H1 (cell line): ENCODE data around the gene PKD1L1. TPM values are rescaled to one million over a fixed set of nuclear protein-coding genes. Genes with fewer than 3 reads are reported as not detected.

ENCODE experiments used
- CTCF ChIA-PET: fragments of 300-600 bp; sonication (Branson Sonifier 250); formaldehyde crosslinking; loops from one replicate; lab custom pipeline; 2021; ENCODE audit not compliant: partially characterized antibody; lab: Charles Lee
- POLR2A ChIA-PET: fragments of 300-600 bp; sonication (Branson Sonifier 250); formaldehyde crosslinking; loops from one replicate; lab custom pipeline; 2021; ENCODE audit warnings: inconsistent platforms; ENCODE audit not compliant: partially characterized antibody; lab: Charles Lee
- DNase-seq, 2 experiments: peaks; one replicate each; pipeline versions ENCODE4 v3.0.0 to v3.0.0-alpha.2; 2010 to 2022; ENCODE audit warnings: low spot score in 2 of 2, low read depth in 1 of 2, mixed read lengths in 1 of 2
- FAIRE-seq: peaks from 2 replicates; lab custom pipeline; 2011; peaks lifted over from hg19 to GRCh38; lab: Jason Lieb, UNC
- H2AFZ ChIP-seq: 2 replicates; pipeline ENCODE4 v1.8.1; 2012; ENCODE audit warnings: low read length, inconsistent platforms
- H2AK5ac ChIP-seq: 2 replicates; pipeline ENCODE4 v1.6.1; 2013; ENCODE audit warnings: low read depth, low read length
- H2BK120ac ChIP-seq: replicated peaks from 2 replicates; pipeline ENCODE3; 2013; ENCODE audit warnings: low read depth, low read length, inconsistent platforms
- H2BK12ac ChIP-seq: 2 replicates; pipeline ENCODE4 v1.6.1; 2013; ENCODE audit warnings: low read depth, low read length
- H2BK15ac ChIP-seq: 2 replicates; pipeline ENCODE4 v1.6.1; 2013; ENCODE audit warnings: low read length
- H2BK20ac ChIP-seq: 2 replicates; pipeline ENCODE4 v1.6.1; 2013; ENCODE audit warnings: low read length
- H2BK5ac ChIP-seq: 2 replicates; pipeline ENCODE4 v1.6.1; 2013; ENCODE audit warnings: low read depth, low read length
- H3K14ac ChIP-seq: 2 replicates; pipeline ENCODE4 v1.6.1; 2013; ENCODE audit warnings: inconsistent platforms; ENCODE audit not compliant: insufficient read length
- H3K18ac ChIP-seq: 2 replicates; pipeline ENCODE4 v1.6.1; 2013; ENCODE audit warnings: low read length; ENCODE audit errors: extremely low read depth
- H3K23ac ChIP-seq: 2 replicates; pipeline ENCODE4 v1.6.1; 2013; ENCODE audit warnings: inconsistent platforms; ENCODE audit not compliant: insufficient read length
- H3K23me2 ChIP-seq: 2 replicates; pipeline ENCODE4 v1.6.1; 2013; ENCODE audit warnings: low read depth, low read length
- H3K27ac ChIP-seq: 2 replicates; pipeline ENCODE4 v1.6.1; 2011; ENCODE audit warnings: low read depth, low read length, inconsistent platforms
- H3K27me3 ChIP-seq, 4 experiments: replicated peaks in 1 of 4; 1 replicate in 1 of 4; 2 replicates in 3 of 4; pipeline versions ENCODE4 v1.6.1 to v1.8.1; 2011 to 2013; ENCODE audit warnings: low read length in 3 of 4, mild to moderate bottlenecking in 3 of 4, inconsistent platforms in 2 of 4, mixed read lengths in 2 of 4, moderate library complexity in 1 of 4; ENCODE audit not compliant: control insufficient read depth in 3 of 4, insufficient read depth in 3 of 4; ENCODE audit errors: extremely low read depth in 1 of 4
- H3K36me3 ChIP-seq, 4 experiments: 2 replicates each; pipeline versions ENCODE4 v1.6.1 to v1.8.1; 2011 to 2013; ENCODE audit warnings: mild to moderate bottlenecking in 4 of 4, low read length in 3 of 4, moderate library complexity in 2 of 4, control low read depth in 1 of 4, inconsistent platforms in 1 of 4; ENCODE audit not compliant: insufficient read depth in 4 of 4, control insufficient read depth in 2 of 4
- H3K4ac ChIP-seq: replicated peaks from 2 replicates; pipeline ENCODE3; 2013; ENCODE audit warnings: low read length, low read depth, mixed read lengths, inconsistent platforms; ENCODE audit not compliant: insufficient read length
- H3K4me1 ChIP-seq, 4 experiments: replicated peaks in 1 of 4; 1 replicate in 1 of 4; 2 replicates in 3 of 4; pipeline versions ENCODE4 v1.6.1 to v1.8.1; 2011 to 2013; ENCODE audit warnings: low read length in 3 of 4, inconsistent platforms in 2 of 4, mixed read lengths in 1 of 4; ENCODE audit not compliant: insufficient read depth in 4 of 4, control insufficient read depth in 3 of 4
- H3K4me2 ChIP-seq, 2 experiments: 2 replicates each; pipeline versions ENCODE4 v1.6.1 to v1.8.1; 2011 to 2013; ENCODE audit warnings: low read depth in 2 of 2, low read length in 2 of 2, control low read depth in 1 of 2, inconsistent platforms in 1 of 2, mild to moderate bottlenecking in 1 of 2; ENCODE audit not compliant: insufficient read depth in 1 of 2
- H3K4me3 ChIP-seq, 4 experiments: fragments of 200-600, 300-600 bp in 1 of 4; sonication (generic), shearing (Covaris generic), sonication (Bioruptor Twin) in 1 of 4; 2 replicates each; pipeline versions ENCODE4 v1.5.1 to v1.8.1; 2011 to 2016; ENCODE audit warnings: low read length in 4 of 4, low read depth in 3 of 4, control low read depth in 2 of 4, inconsistent platforms in 2 of 4, mild to moderate bottlenecking in 2 of 4, mixed read lengths in 1 of 4, moderate library complexity in 1 of 4; ENCODE audit not compliant: insufficient read depth in 2 of 4; ENCODE audit errors: extremely low read depth in 1 of 4
- H3K56ac ChIP-seq: replicated peaks from 2 replicates; pipeline ENCODE3; 2013; ENCODE audit warnings: low read depth, mild to moderate bottlenecking, mixed read lengths, low read length, inconsistent platforms; ENCODE audit not compliant: insufficient read length
- H3K79me1 ChIP-seq: 2 replicates; pipeline ENCODE4 v1.6.1; 2013; ENCODE audit warnings: low read depth, low read length, control low read depth
- H3K79me2 ChIP-seq, 2 experiments: 2 replicates each; pipeline versions ENCODE4 v1.6.1 to v1.8.1; 2012 to 2013; ENCODE audit warnings: low read length in 2 of 2, mild to moderate bottlenecking in 2 of 2, inconsistent platforms in 1 of 2; ENCODE audit not compliant: insufficient read depth in 2 of 2, control insufficient read depth in 1 of 2
- H3K9ac ChIP-seq, 4 experiments: replicated peaks in 1 of 4; 1 replicate in 1 of 4; 2 replicates in 3 of 4; pipeline versions ENCODE4 v1.6.1 to v1.8.1; 2011 to 2013; ENCODE audit warnings: low read depth in 3 of 4, low read length in 3 of 4, control low read depth in 2 of 4, mild to moderate bottlenecking in 2 of 4, moderate library complexity in 2 of 4, inconsistent platforms in 1 of 4; ENCODE audit errors: extremely low read depth in 1 of 4
- H3K9me3 ChIP-seq, 2 experiments: 2 replicates each; pipeline versions ENCODE4 v1.6.1 to v1.8.1; 2012 to 2013; ENCODE audit warnings: mild to moderate bottlenecking in 2 of 2, moderate library complexity in 2 of 2, control low read depth in 1 of 2, inconsistent platforms in 1 of 2, low read depth in 1 of 2, low read length in 1 of 2, mixed read lengths in 1 of 2; ENCODE audit not compliant: insufficient read depth in 2 of 2
- H4K20me1 ChIP-seq, 2 experiments: replicated peaks in 1 of 2; 2 replicates each; pipeline versions ENCODE3 to v1.8.1; 2011 to 2013; ENCODE audit warnings: inconsistent platforms in 2 of 2, low read length in 2 of 2, mild to moderate bottlenecking in 1 of 2; ENCODE audit not compliant: insufficient read depth in 2 of 2, control insufficient read depth in 1 of 2
- H4K5ac ChIP-seq: 2 replicates; pipeline ENCODE4 v1.6.1; 2013; ENCODE audit warnings: low read length, low read depth, mixed read lengths, inconsistent platforms; ENCODE audit not compliant: insufficient read length
- H4K8ac ChIP-seq: 2 replicates; pipeline ENCODE4 v1.8.0; 2013; ENCODE audit warnings: mild to moderate bottlenecking, moderate library complexity, low read length, inconsistent platforms; ENCODE audit not compliant: insufficient read depth; ENCODE audit errors: extremely low read depth
- H4K91ac ChIP-seq: replicated peaks from 2 replicates; pipeline ENCODE3; 2013; ENCODE audit warnings: low read length, mixed read lengths, inconsistent platforms; ENCODE audit not compliant: insufficient read length
- ASH2L ChIP-seq: fragments of 200-600, 300-600 bp; sonication (generic); IDR thresholded peaks from one replicate; pipeline ENCODE4 v1.7.1; 2017; ENCODE audit warnings: low read length
- BACH1 ChIP-seq: IDR thresholded peaks from 2 replicates; pipeline ENCODE4 v1.6.1; 2012; ENCODE audit warnings: low read length, improper control_type of control experiment
- CBX8 ChIP-seq: fragments of 300-800, 300-1000 bp; sonication (generic); IDR thresholded peaks from 2 replicates; pipeline ENCODE4 v1.7.1; 2016; ENCODE audit warnings: low read depth, low read length, borderline replicate concordance
- CEBPB ChIP-seq: IDR thresholded peaks from 2 replicates; pipeline ENCODE4 v1.6.1; 2012; ENCODE audit warnings: low read depth, low read length
- EGR1 ChIP-seq: IDR thresholded peaks from 2 replicates; pipeline ENCODE4 v1.6.1; 2011; ENCODE audit warnings: low read depth, low read length, borderline replicate concordance
- HDAC2 ChIP-seq, 2 experiments: fragments of 300-600 bp in 1 of 2; sonication (generic) in 1 of 2; IDR thresholded peaks; 2 replicates each; pipeline ENCODE4 v1.6.1; 2011 to 2012; ENCODE audit warnings: low read depth in 2 of 2, low read length in 2 of 2, mild to moderate bottlenecking in 2 of 2, moderate library complexity in 2 of 2, borderline replicate concordance in 1 of 2, inconsistent platforms in 1 of 2
- KDM1A ChIP-seq: fragments of 200-600, 300-600 bp; sonication (generic); IDR thresholded peaks from 2 replicates; pipeline ENCODE4 v1.7.1; 2016; ENCODE audit warnings: mild to moderate bottlenecking, low read length, borderline replicate concordance
- RAD21 ChIP-seq, 2 experiments: IDR thresholded peaks in 1 of 2; conservative IDR thresholded peaks in 1 of 2; 2 replicates each; pipeline ENCODE4 v1.6.1; 2011; ENCODE audit warnings: low read depth in 2 of 2, low read length in 2 of 2, improper control_type of control experiment in 1 of 2, inconsistent platforms in 1 of 2, mild to moderate bottlenecking in 1 of 2, moderate library complexity in 1 of 2
- TBP ChIP-seq: IDR thresholded peaks from 2 replicates; pipeline ENCODE4 v1.6.1; 2011; ENCODE audit warnings: low read depth, low read length, improper control_type of control experiment
- TCF12 ChIP-seq: IDR thresholded peaks from 2 replicates; pipeline ENCODE4 v1.6.1; 2011; ENCODE audit warnings: low read depth, mild to moderate bottlenecking, low read length
- YY1 ChIP-seq: IDR thresholded peaks from 2 replicates; pipeline ENCODE4 v1.6.1; 2011; ENCODE audit warnings: low read depth, mild to moderate bottlenecking, low read length
- WGBS, 2 experiments: shearing (Covaris generic) in 1 of 2; methylation state at CpG; one replicate each; pipeline versions ENCODE4 v1.1.6 to v1.1.7; 2013 to 2015; ENCODE audit warnings: low lambda C conversion rate in 2 of 2, mixed read lengths in 2 of 2, inconsistent platforms in 1 of 2, low coverage in 1 of 2, missing lambda C conversion rate in 1 of 2; ENCODE audit not compliant: insufficient replicate concordance in 2 of 2, insufficient coverage in 1 of 2, insufficient read length in 1 of 2; ENCODE audit errors: extremely low coverage in 1 of 2, missing lambda C conversion rate in 1 of 2; 5-methylcytosine and 5-hydroxymethylcytosine counted together
- polyA plus RNA-seq, 7 experiments: library from polyadenylated mRNA; depleted of rRNA in 3 of 7; stranded (reverse) in 5 of 7; unstranded in 2 of 7; fragments of >200 nt in 5 of 7; fragments of 200-250 nt in 2 of 7; gene quantifications; 1 replicate in 5 of 7; 2 replicates in 1 of 7; 4 replicates in 1 of 7; pipeline versions ENCODE4 v1.2.1 to v1.2.3, GENCODE V29; 2011 to 2013; ENCODE audit warnings: missing spikeins in 2 of 7, mixed read lengths in 2 of 7
- total RNA-seq: library from RNA; stranded (reverse); fragmentation: NEBNext Ultra II Directional; extraction: Animal tissue kit (Norgen Biotek cat#: 25700); gene quantifications from 2 replicates; pipeline ENCODE4 v1.2.1, GENCODE V29; 2021
- TF ChIP-seq, protein P1 (sequence below): IDR thresholded peaks from 2 replicates; pipeline ENCODE4 v1.6.1; 2012; ENCODE audit warnings: inconsistent platforms
- TF ChIP-seq, protein P2 (sequence below): IDR thresholded peaks from 2 replicates; pipeline ENCODE4 v1.6.1; 2012; ENCODE audit warnings: inconsistent platforms

PKD1L1 gene
- total and polyA plus RNA-seq, 2 of the 8 experiments (the other 6 are each of a cell fraction or from before 2014, with no cell fraction given): 0.22 to 0.35 TPM

DNA sequence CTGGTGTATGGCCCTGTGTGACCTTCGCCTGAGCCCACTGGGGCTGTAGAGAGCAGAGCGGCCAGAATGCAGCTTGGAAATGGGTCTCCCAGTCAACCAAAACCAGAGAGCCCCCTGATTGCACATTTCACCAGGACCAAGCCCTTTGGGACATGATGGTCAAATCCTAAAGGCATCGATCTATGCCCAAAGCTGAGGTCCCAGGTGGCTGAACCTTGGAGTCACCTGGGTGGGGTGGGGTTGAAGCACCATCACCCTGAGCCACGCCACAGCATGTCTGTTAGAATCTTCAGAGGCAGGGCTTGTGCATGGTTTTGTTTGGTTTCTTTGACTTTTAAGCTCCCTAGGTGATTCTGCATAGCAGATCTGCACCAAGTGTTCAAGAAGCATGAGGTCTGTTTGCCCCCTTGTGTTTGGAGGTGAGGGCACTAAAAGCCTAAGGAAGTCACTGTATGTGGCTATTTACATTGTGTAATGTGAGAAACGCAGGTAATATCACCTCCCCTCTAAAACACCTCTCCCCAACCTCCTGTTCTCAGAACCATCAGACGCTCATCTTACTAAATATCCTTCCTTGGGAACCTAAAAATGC, 9.6 kb downstream of the PKD1L1 start:
- FAIRE-seq: no peak
- no peak for TF ChIP-seq ASH2L
- TF ChIP-seq, protein P1, sequence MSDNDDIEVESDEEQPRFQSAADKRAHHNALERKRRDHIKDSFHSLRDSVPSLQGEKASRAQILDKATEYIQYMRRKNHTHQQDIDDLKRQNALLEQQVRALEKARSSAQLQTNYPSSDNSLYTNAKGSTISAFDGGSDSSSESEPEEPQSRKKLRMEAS: no peak
- no peak for TF ChIP-seq TCF12
- TF ChIP-seq, protein P2, sequence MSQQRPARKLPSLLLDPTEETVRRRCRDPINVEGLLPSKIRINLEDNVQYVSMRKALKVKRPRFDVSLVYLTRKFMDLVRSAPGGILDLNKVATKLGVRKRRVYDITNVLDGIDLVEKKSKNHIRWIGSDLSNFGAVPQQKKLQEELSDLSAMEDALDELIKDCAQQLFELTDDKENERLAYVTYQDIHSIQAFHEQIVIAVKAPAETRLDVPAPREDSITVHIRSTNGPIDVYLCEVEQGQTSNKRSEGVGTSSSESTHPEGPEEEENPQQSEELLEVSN: no peak
- TF ChIP-seq RAD21 (IDR thresholded peaks at IDR 0.05 in 1 of 2, conservative IDR thresholded peaks at IDR 0.05 in 1 of 2; ENCODE audit: low read depth in 2 of 2, low read length in 2 of 2): peak; percentile 58 to 69
- TF ChIP-seq EGR1: no peak
- TF ChIP-seq CBX8: no peak
- TF ChIP-seq KDM1A: no peak
- TF ChIP-seq HDAC2 (IDR thresholded peaks at IDR 0.05; ENCODE audit: borderline replicate concordance in 1 of 2, low read depth in 2 of 2, low read length in 2 of 2): no peak
- no peak for TF ChIP-seq BACH1
- TF ChIP-seq TBP: no peak
- TF ChIP-seq YY1: no peak
- no peak for TF ChIP-seq CEBPB

More for the DNA sequence above, 9.6 kb downstream of the PKD1L1 start:
- Histone ChIP-seq H2BK15ac (no peak overlapping the region), H3K4me2 (no peak overlapping the region), H3K14ac (no peak overlapping the region), H2BK120ac (no peak overlapping the region), H2BK12ac (no peak overlapping the region), H4K20me1 (no peaks in the 10 kb centered on the region), H3K18ac (no peak overlapping the region), H3K27ac (no peak overlapping the region), H4K8ac (no peak overlapping the region), H3K27me3 (no peaks in the 10 kb centered on the region), H3K36me3 (no peaks in the 10 kb centered on the region), H4K5ac (no peak overlapping the region), H3K4me3 (no peak overlapping the region), H2AK5ac (no peak overlapping the region), H3K79me1 (no peaks in the 10 kb centered on the region), H3K9me3 (no peaks in the 10 kb centered on the region), H3K23ac (no peak overlapping the region), H3K4ac (no peak overlapping the region), H2AFZ (no peak overlapping the region), H3K79me2 (no peaks in the 10 kb centered on the region), H3K56ac (no peak overlapping the region), H3K4me1 (peaks cover 0 to 9% (median 5%) of the 10 kb centered on the region in 4 experiments; a peak in 6 of 7 replicates), H4K91ac (no peak overlapping the region), H3K23me2 (no peaks in the 10 kb centered on the region), H3K9ac (no peak overlapping the region), H2BK5ac (no peak overlapping the region), H2BK20ac (no peak overlapping the region)
- POLR2A ChIA-PET: no interaction called here
- CTCF ChIA-PET: interaction anchor here (0.6 to 5.4 kb wide), 30 partner anchors 10 to 672 kb away, joined by 3 to 34 read pairs (median 4); partner anchors contain the start of gene PKD1L1
- WGBS, 2 experiments: 80% methylated on average over 6 of the region's 6 CpGs; no CpG with 5 or more reads in 1 of the 2 experiments
- no peak for DNase-seq
